Subcutaneous adipose tissue (tissue), 4 donors: Measurements from ENCODE around the gene TXNRD1. TPM values are rescaled to one million over a fixed set of nuclear protein-coding genes. Genes with fewer than 3 reads are reported as not detected.

Experiments
- total RNA-seq, 4 donors: library from RNA; depleted of rRNA; stranded (reverse); fragments of >200 nt; gene quantifications; one replicate each; pipeline ENCODE4 v1.1.0, GENCODE V29; 2016
- TF ChIP-seq, protein P1 (sequence below): fragments of 450-650 bp; IDR thresholded peaks from one replicate; pipeline ENCODE4 v1.5.1; 2016; ENCODE audit warnings: low read depth, mild to moderate bottlenecking, control low read depth, antibody characterized with exemption, moderate library complexity

Gene TXNRD1
- total RNA-seq, 4 donors from 2014 or later, result 76.2 to 122 (median 83.3) TPM

DNA sequence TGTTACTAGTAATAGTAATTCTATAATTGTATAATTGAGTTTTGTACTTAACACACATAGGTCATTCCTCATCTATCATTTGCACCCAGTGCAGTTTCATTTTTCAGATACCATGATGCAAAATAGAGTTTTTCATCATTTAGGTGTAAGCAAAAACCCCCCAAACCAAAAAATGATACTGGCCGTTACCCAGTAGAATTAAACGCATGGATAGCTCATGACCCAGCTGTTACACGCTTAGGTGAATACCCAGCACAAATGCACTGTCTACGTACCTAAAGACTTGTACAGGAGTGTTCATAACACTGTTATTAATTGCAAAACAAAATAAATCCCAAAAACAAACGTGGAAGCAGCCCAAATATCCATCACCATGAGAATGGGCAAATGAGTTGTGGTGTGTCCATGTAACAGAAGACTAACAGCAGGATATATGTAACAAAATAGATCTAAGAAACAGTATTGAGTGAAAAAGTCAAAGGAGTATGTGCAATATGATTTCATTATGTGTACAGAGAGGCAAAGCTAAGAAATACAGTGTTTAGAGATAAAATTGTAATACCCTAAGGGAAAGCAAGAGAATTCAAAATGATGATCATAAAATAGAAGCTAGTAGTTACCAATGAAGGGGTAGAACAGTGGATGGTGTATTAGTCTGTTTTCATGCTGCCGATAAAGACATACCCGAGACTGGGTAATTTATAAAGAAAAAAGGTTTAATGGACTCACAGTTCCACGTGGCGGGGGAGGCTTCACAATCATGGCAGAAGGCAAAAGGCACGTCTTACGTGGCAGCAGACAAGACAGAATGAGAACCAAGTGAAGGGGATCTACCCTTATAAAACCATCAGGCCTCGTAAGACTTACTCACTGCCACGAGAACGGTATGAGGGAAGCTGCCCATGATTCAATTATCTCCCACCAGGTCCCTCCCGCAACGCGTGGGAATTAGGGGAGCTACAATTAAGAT lies 137.7 kb downstream of the TXNRD1 start:
- TF ChIP-seq, protein P1, sequence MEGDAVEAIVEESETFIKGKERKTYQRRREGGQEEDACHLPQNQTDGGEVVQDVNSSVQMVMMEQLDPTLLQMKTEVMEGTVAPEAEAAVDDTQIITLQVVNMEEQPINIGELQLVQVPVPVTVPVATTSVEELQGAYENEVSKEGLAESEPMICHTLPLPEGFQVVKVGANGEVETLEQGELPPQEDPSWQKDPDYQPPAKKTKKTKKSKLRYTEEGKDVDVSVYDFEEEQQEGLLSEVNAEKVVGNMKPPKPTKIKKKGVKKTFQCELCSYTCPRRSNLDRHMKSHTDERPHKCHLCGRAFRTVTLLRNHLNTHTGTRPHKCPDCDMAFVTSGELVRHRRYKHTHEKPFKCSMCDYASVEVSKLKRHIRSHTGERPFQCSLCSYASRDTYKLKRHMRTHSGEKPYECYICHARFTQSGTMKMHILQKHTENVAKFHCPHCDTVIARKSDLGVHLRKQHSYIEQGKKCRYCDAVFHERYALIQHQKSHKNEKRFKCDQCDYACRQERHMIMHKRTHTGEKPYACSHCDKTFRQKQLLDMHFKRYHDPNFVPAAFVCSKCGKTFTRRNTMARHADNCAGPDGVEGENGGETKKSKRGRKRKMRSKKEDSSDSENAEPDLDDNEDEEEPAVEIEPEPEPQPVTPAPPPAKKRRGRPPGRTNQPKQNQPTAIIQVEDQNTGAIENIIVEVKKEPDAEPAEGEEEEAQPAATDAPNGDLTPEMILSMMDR, result no peak

DNA sequence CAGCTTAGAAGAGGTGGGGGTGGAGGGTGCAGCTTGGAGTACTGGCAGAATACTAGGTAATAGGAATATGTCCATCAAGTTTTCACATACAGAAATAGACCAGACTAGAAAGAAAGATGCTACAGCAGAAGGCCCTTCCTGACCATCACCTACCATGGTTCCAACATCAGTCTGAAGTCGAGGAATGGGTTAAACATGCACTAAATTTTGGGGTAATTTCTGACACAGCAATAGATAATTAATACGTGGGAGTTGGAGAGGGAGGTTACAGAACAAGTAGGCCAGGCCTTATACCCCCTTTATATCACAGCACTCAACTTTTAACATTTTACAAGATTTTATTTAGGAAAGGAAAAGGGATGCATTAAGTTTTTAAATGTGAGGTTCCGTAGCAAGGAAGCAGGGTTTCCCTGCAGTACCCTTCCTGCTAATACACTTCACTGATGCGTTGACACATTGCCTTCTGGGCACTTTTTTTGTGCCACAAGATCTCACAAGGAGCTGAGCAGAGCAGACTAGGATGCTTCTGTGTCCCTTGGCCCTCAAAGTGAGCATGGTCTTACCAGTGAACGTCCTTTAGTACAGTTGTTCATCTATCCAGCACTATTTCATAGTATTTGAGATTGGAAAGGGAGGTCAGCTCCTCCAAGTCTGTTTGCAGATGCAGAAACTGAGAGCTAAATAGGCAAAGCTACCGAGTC lies 138.7 kb downstream of the TXNRD1 start:
- TF ChIP-seq, protein P1, result no peak

DNA sequence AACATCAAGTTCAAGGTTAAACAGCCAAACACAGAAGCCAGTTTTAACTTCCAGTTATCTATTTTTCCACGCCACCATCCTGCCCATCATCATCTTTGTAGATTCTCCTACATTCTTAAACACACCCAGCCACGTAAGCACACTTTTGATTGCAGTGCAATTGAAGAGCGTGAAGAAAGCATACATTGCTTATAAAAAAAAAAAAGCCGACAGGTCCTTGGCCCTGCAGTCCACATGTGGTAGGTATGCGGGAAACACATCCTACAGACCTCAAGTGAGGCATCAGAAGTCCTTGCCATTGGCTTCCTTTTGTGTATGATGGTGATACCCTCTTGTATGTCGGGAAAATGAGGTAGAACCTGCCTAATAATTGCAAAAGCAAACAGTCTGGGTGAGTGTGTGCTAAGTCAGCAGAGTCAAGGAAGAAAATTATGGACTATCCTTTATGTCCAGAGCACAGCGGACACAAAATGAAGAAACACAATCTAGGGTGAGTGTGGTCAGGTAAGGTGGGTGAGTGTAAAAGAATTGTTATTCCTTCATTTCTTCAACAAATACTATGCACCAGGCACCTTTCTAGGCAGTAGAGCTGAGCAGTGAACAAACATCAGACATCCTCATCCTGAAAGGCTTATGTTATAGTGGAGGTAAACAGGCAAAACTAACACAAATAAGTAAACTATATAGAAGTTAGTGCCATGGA lies 139.4 kb downstream of the TXNRD1 start:
- TF ChIP-seq, protein P1, result no peak

DNA sequence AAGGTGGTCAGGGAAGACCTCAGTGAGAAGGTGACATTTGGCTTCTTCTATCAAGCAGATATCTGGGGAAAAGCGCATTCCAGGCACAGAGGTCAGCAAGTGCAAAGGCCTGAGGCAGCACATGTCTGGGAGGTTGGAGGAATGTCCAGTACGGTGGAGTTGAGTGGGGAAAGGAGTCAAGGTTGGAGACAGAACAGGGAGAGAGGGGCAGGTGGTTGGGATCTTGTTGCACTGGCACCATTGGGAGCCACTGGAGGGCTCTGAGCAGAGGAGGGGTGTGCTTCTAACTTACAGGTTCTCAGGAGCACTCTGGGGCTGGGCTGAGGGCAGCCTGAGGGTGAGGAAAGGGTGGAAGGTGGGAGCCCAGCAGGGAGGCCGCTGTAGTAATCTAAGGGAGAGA lies 140.1 kb downstream of the TXNRD1 start:
- TF ChIP-seq, protein P1, result no peak

DNA sequence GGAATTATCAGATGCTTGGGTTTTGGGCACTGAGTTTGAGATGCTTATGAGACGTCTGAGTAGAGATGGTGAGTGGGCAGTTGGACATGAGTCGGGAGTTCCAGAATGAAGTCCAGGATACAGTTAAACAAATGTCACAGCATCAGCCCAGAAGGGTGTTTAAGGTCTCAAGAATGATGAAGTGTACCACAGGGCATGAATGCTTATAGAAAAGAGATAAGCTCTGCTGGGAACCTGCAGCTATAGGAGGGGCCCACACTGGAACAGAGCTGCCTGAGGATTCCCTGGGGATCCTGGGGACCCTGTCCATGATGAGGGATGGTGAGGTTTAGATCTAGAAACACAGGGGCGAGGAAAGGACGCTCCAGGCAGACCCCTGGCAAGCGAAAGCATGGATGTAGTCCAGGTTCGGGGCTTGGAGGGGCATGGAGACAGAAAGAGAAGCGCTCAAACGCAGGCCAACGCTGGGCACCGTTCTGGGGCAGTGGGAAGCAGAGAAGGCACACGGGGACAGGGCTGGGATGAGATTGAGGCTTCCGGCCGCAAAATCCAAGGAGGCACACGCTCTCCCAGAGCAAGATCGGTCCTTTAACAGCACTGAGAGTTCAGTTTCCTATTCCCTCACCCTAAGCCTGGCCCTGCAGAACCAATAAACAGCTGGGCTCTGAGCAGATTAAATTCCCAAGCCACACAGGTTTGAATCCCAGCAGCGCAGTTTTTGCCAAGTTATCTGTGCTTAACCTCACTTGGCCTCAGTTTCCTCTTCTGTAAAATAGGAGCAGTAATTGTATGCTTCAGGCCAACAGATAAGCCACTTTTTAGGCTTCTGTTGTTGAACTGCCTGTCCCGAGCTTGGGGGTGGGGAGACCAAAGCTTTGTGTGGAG lies 140.9 kb downstream of the TXNRD1 start:
- TF ChIP-seq, protein P1, result no peak

DNA sequence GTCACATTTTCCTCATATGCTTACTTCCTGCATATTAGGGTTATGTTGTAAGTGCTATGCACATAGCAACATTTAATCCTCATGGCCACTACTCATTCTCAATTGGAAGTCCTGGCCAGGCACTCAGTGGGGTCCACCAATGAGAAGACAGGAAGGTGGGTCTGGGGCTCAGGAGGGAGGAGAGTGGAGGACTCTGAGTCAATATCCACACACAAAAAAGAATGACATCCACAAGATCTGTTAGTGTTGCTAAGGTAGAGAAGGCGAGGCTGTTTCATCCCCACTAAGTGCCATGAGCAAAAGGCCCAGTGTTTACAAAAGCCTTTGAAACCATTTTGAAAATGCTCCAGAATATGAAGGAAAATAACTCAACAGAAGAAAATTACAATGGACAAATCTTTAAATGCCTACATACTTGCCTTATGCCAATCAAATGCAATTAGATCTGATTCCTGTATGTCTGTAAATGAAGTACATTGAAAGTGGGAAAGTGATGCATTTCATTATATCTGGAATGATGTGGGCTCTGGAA lies 141.9 kb downstream of the TXNRD1 start:
- TF ChIP-seq, protein P1, result no peak
